ENCODE measurements around the gene COPE. TPM values are rescaled to one million over a fixed set of nuclear protein-coding genes. Genes with fewer than 3 reads are reported as not detected.

The COPE gene
- polyA plus RNA-seq, 1 donor (not counting 4 experiments of a cell fraction or from before 2014, with no cell fraction given): 109 TPM

GRCh38 chr19:18859676-18860301, 59.4 kb downstream of the COPE start:
- H3K27ac ChIP-seq (ENCODE audit: control insufficient read depth, insufficient read depth, low read length): no peak overlapping the region
- peaks cover 13% of the 10 kb centered on the region for H4K20me1 ChIP-seq (ENCODE audit: control insufficient read depth, extremely low read depth, insufficient read depth, low read length)
- H2AFZ ChIP-seq (ENCODE audit: control insufficient read depth, low read length): no peak overlapping the region
- no peak overlapping the region for H3K4me3 ChIP-seq (ENCODE audit: control insufficient read depth in 2 of 3, extremely low read depth in 1 of 3, insufficient read depth in 2 of 3, low read depth in 1 of 3, low read length in 3 of 3)
- no peak overlapping the region for H3K9ac ChIP-seq (ENCODE audit: control insufficient read depth, extremely low read depth, insufficient read depth, low read length)
- DNase-seq (ENCODE audit: low read depth, low spot score) (no peak), FAIRE-seq (no peak)
- TF ChIP-seq CTCF (optimal IDR thresholded peaks at IDR 0.05 in 1 of 3, IDR thresholded peaks at IDR 0.05 in 1 of 3, conservative IDR thresholded peaks at IDR 0.05 in 1 of 3; ENCODE audit: extremely low read depth in 1 of 3, insufficient read depth in 2 of 3, low read length in 3 of 3): no peak
- TF ChIP-seq EZH2 (IDR thresholded peaks at IDR 0.05; ENCODE audit: low read length): no peak
- no peak overlapping the region for H3K4me2 ChIP-seq (ENCODE audit: control insufficient read depth, extremely low read depth, insufficient read depth, low read depth, low read length)
- no peaks in the 10 kb centered on the region for H3K9me3 ChIP-seq (ENCODE audit: control insufficient read depth, low read depth, low read length)
- H3K36me3 ChIP-seq (ENCODE audit: control insufficient read depth in 2 of 2, extremely low read depth in 1 of 2, insufficient read depth in 2 of 2, low read length in 2 of 2): peaks cover 65 to 75% of the 10 kb centered on the region in 2 experiments
- H3K4me1 ChIP-seq (ENCODE audit: control insufficient read depth, extremely low read depth, insufficient read depth, low read length): no peaks in the 10 kb centered on the region
- peaks cover 10% of the 10 kb centered on the region for H3K79me2 ChIP-seq (ENCODE audit: control insufficient read depth, insufficient read depth, low read length)
- no peaks in the 10 kb centered on the region for H3K9me1 ChIP-seq (ENCODE audit: control insufficient read depth, extremely low read depth, insufficient read depth, low read length)
- dilution Hi-C loops (cut with MboI; ENCODE audit: extremely low pct_ligation_motif_present, low sequenced_read_pairs): no loop called here
- no peaks in the 10 kb centered on the region for H3K27me3 ChIP-seq (ENCODE audit: control insufficient read depth, extremely low read depth, insufficient read depth, low read length)

DNA sequence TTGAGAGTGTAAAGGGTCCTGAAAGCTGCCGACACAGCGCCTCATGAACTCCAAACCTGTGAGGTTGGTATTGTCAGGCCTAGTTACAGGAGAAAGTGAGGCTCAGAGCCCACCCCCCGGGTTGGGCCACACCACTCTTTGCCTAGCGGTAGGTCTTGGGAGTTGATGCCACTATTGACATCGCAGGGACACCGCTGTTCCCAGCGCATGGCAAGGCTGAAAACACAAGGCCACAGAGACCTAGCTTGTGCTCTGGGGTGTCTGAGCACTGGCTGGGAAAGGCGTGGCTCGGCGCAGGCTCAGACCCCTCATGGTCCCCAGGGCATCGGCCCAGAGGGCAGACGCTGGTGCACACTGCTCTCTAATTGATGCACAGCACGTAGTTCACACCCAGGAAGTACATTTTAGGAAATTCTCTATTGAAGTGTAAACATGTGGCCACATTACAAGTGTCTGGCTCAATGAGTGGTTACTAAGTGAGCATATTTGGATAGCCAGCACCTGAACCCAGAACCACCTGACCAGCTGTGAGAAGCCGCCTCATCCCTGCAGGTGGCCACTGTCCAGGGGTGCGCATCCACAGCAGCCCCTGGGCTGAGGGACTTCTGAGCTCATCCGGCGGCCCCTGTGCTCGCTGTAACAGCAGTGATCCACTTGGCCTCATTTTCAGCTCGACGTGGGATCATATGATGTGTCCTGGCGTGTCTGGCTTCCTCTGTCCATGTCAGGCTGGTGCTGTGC, 60.1 kb downstream of the COPE start:
- no peak overlapping the region for H3K9ac ChIP-seq (ENCODE audit: control insufficient read depth, extremely low read depth, insufficient read depth, low read length)
- H3K4me2 ChIP-seq (ENCODE audit: control insufficient read depth, extremely low read depth, insufficient read depth, low read depth, low read length): no peak overlapping the region
- DNase-seq (ENCODE audit: low read depth, low spot score) (no peak), FAIRE-seq (no peak)
- H3K27ac ChIP-seq (ENCODE audit: control insufficient read depth, insufficient read depth, low read length): no peak overlapping the region
- dilution Hi-C loops (cut with MboI; ENCODE audit: extremely low pct_ligation_motif_present, low sequenced_read_pairs): no loop called here
- H3K4me3 ChIP-seq (ENCODE audit: control insufficient read depth in 2 of 3, extremely low read depth in 1 of 3, insufficient read depth in 2 of 3, low read depth in 1 of 3, low read length in 3 of 3): no peak overlapping the region
- H3K9me3 ChIP-seq (ENCODE audit: control insufficient read depth, low read depth, low read length): no peaks in the 10 kb centered on the region
- peaks cover 17% of the 10 kb centered on the region for H3K79me2 ChIP-seq (ENCODE audit: control insufficient read depth, insufficient read depth, low read length)
- TF ChIP-seq EZH2 (IDR thresholded peaks at IDR 0.05; ENCODE audit: low read length) (no peak), CTCF (optimal IDR thresholded peaks at IDR 0.05 in 1 of 3, IDR thresholded peaks at IDR 0.05 in 1 of 3, conservative IDR thresholded peaks at IDR 0.05 in 1 of 3; ENCODE audit: extremely low read depth in 1 of 3, insufficient read depth in 2 of 3, low read length in 3 of 3) (no peak)
- H3K9me1 ChIP-seq (ENCODE audit: control insufficient read depth, extremely low read depth, insufficient read depth, low read length): no peaks in the 10 kb centered on the region
- H3K36me3 ChIP-seq (ENCODE audit: control insufficient read depth in 2 of 2, extremely low read depth in 1 of 2, insufficient read depth in 2 of 2, low read length in 2 of 2): peaks cover 65 to 79% of the 10 kb centered on the region in 2 experiments
- no peak overlapping the region for H2AFZ ChIP-seq (ENCODE audit: control insufficient read depth, low read length)
- no peaks in the 10 kb centered on the region for H3K4me1 ChIP-seq (ENCODE audit: control insufficient read depth, extremely low read depth, insufficient read depth, low read length)
- H3K27me3 ChIP-seq (ENCODE audit: control insufficient read depth, extremely low read depth, insufficient read depth, low read length): no peaks in the 10 kb centered on the region
- H4K20me1 ChIP-seq (ENCODE audit: control insufficient read depth, extremely low read depth, insufficient read depth, low read length): peaks cover 17% of the 10 kb centered on the region
